GM12864 (cell line): Measurements from ENCODE around the gene SUPT20HL1.
A peak's percentile ranks its signal among the peaks of the same experiment; 100 is the strongest.

Experiments used
- DNase-seq: peaks from one replicate; pipeline ENCODE4 v3.0.0-alpha.2; 2011; ENCODE audit warnings: low read depth
- H3K4me3 ChIP-seq: 2 replicates; pipeline ENCODE4 v1.5.1; 2011; ENCODE audit warnings: mild to moderate bottlenecking, low read depth, low read length, control low read depth
- CTCF ChIP-seq: IDR thresholded peaks from 2 replicates; pipeline ENCODE4 v1.5.1; 2011; ENCODE audit warnings: low read depth, mild to moderate bottlenecking, moderate library complexity, low read length, control low read depth, inconsistent platforms; ENCODE audit errors: missing control alignments

Gene SUPT20HL1

GRCh38 chrX:24391389-24391788 is 30.9 kb downstream of the SUPT20HL1 start:
- no peak overlapping the region for H3K4me3 ChIP-seq
- no peak for DNase-seq
- no peak for TF ChIP-seq CTCF

GRCh38 chrX:24391843-24392242 is 31.4 kb downstream of the SUPT20HL1 start:
- no peak for TF ChIP-seq CTCF
- DNase-seq, result no peak
- no peak overlapping the region for H3K4me3 ChIP-seq

- no peak for DNase-seq
- TF ChIP-seq CTCF, result no peak
- H3K4me3 ChIP-seq, result no peak overlapping the region
These were observed 32.3 kb downstream of the SUPT20HL1 start for GRCh38 chrX:24392709-24393108.

GRCh38 chrX:24395775-24396174 is 35.3 kb downstream of the SUPT20HL1 start:
- DNase-seq, result no peak
- peak; percentile 72 for TF ChIP-seq CTCF
- H3K4me3 ChIP-seq, result no peak overlapping the region

GRCh38 chrX:24396236-24396930 is 35.9 kb downstream of the SUPT20HL1 start:
- TF ChIP-seq CTCF, result no peak
- no peak for DNase-seq
- no peak overlapping the region for H3K4me3 ChIP-seq

- H3K4me3 ChIP-seq, result no peak overlapping the region
These were observed 36.5 kb downstream of the SUPT20HL1 start for GRCh38 chrX:24396931-24397279.

More at GRCh38 chrX:24396931-24397279, 36.5 kb downstream of the SUPT20HL1 start:
- TF ChIP-seq CTCF, result no peak
- no peak for DNase-seq
